Peyer's patch (tissue), 4 donors: Measurements from ENCODE around the gene CAND2. TPM values are rescaled to one million over a fixed set of nuclear protein-coding genes. Genes with fewer than 3 reads are reported as not detected.

Source experiments
- DNase-seq, 3 donors: peaks; one replicate each; pipeline ENCODE4 v3.0.0-alpha.2; 2017 to 2019
- H3K27ac ChIP-seq, 4 donors: fragments of 200-600 bp; sonication (generic); one replicate each; pipeline ENCODE4 v1.5.1; 2016 to 2019
- H3K27me3 ChIP-seq, 2 donors: fragments of 200-600 bp; sonication (generic); one replicate each; pipeline ENCODE4 v1.5.1; 2019
- H3K36me3 ChIP-seq, 3 donors: fragments of 200-600 bp; sonication (generic); one replicate each; pipeline ENCODE4 v1.5.1; 2016 to 2019
- H3K4me1 ChIP-seq, 4 donors: fragments of 200-600 bp; sonication (generic); one replicate each; pipeline ENCODE4 v1.5.1; 2016 to 2019
- H3K4me3 ChIP-seq, 4 donors: fragments of 200-600 bp; sonication (generic); 1 replicate in 3 of 4; 2 replicates in 1 of 4; pipeline ENCODE4 v1.5.1; 2016 to 2019; ENCODE audit warnings: mild to moderate bottlenecking in 1 of 4
- H3K9me3 ChIP-seq, 4 donors: fragments of 200-600 bp; sonication (generic); one replicate each; pipeline ENCODE4 v1.5.1; 2016 to 2019; ENCODE audit warnings: mild to moderate bottlenecking in 1 of 4
- POLR2A ChIP-seq, 2 donors: fragments of 450-650 bp; IDR thresholded peaks; one replicate each; pipeline ENCODE4 v1.5.1; 2017; ENCODE audit warnings: antibody characterized with exemption in 2 of 2, mild to moderate bottlenecking in 2 of 2, moderate library complexity in 2 of 2
- total RNA-seq, 4 donors: library from RNA; depleted of rRNA; stranded (reverse); fragments of >200 nt; gene quantifications; one replicate each; pipeline ENCODE4 v1.1.0, GENCODE V29; 2016
- TF ChIP-seq, protein P1 (sequence below), 6 experiments: fragments of 450-650 bp in 4 of 6; fragments of 200-600 bp in 2 of 6; sonication (generic) in 1 of 6; IDR thresholded peaks; one replicate each; pipeline ENCODE4 v1.5.1; 2017 to 2019; ENCODE audit warnings: antibody characterized with exemption in 6 of 6, mild to moderate bottlenecking in 3 of 6, moderate library complexity in 1 of 6

CAND2 gene
- total RNA-seq, 4 donors from 2014 or later = 1.4 to 4.1 (median 2.1) TPM

DNA sequence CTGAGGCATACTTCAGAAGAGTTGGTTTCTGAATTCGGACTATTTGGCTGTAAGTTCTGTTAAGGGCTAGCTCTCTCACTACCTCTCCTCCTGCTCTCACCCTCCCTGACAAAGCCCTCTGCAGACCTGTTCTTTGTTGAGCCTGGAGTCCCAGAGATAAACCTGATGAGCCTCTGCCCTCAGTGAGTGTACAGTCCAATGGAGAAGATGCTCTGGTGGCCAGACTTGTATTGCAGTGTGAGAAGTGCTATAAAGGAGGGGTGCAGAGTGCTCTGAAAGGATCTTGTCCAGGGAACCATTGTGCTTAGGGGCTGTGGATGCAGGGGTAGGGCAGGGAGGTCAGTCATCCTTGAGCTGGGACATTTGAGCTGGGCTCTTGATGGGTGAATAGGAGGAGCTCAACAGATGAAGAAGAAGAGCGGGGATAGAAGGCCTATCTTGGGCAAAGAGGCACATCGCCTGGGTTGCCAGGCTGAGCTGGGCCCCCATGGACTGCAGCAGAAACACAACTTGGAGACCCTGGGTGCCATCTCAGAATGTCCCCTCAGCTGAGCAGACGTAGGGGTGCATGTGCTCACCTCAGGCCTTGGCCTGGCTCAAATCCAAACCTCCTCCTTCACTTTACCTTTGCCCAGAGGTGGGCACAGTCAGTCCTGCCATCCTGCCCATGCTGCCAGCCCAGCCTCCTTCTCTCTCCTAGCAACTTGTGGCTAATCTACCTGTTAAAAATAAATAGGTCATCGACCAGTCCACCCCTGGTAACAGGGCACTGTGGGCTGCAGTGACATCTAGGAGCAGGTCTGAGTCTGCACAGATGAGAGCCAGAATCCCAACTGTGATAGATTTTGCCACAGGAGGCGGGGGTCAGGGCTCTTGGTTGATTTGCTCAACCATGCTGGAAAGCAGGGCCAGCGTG lies 3.3 kb downstream of the CAND2 start:
- TF ChIP-seq POLR2A (IDR thresholded peaks at IDR 0.05) = no peak

DNA sequence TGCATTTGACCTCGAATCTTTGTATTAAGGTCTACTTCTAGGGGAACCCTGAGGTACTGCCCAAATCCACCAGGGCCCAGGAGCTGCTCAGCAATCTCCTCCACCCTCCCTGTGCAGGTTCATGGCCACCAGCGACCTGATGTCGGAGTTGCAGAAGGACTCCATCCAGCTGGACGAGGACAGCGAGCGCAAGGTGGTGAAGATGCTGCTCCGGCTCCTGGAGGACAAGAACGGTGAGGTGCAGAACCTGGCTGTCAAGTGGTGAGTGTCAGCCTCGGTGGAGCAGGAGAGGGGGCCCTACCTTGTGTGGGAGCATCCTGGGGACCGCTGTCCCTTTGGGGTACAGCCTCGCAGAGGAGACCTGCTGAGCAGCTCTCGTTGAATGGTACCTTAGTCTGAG lies 6.9 kb downstream of the CAND2 start:
- Histone ChIP-seq H3K4me3 (no peak overlapping the region), H3K27me3 (no peaks in the 10 kb centered on the region), H3K9me3 (no peaks in the 10 kb centered on the region), H3K4me1 (no peaks in the 10 kb centered on the region), H3K36me3 (peaks cover 0 to 6% (median 0%) of the 10 kb centered on the region in 3 donors), H3K27ac (no peak overlapping the region)
- DNase-seq = peak in 1 of 3 donors; percentile 28
- TF ChIP-seq POLR2A (IDR thresholded peaks at IDR 0.05) = no peak
- TF ChIP-seq, protein P1, sequence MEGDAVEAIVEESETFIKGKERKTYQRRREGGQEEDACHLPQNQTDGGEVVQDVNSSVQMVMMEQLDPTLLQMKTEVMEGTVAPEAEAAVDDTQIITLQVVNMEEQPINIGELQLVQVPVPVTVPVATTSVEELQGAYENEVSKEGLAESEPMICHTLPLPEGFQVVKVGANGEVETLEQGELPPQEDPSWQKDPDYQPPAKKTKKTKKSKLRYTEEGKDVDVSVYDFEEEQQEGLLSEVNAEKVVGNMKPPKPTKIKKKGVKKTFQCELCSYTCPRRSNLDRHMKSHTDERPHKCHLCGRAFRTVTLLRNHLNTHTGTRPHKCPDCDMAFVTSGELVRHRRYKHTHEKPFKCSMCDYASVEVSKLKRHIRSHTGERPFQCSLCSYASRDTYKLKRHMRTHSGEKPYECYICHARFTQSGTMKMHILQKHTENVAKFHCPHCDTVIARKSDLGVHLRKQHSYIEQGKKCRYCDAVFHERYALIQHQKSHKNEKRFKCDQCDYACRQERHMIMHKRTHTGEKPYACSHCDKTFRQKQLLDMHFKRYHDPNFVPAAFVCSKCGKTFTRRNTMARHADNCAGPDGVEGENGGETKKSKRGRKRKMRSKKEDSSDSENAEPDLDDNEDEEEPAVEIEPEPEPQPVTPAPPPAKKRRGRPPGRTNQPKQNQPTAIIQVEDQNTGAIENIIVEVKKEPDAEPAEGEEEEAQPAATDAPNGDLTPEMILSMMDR (IDR thresholded peaks at IDR 0.05) = no peak

More for the DNA sequence above, 3.3 kb downstream of the CAND2 start:
- no peak overlapping the region for H3K4me3 ChIP-seq
- H3K27ac ChIP-seq = no peak overlapping the region
- H3K36me3 ChIP-seq = no peaks in the 10 kb centered on the region
- peak in 1 of 3 donors; percentile 30 for DNase-seq
- peaks cover 0 to 9% (median 0%) of the 10 kb centered on the region in 4 donors for H3K4me1 ChIP-seq
- no peaks in the 10 kb centered on the region for H3K27me3 ChIP-seq
- no peaks in the 10 kb centered on the region for H3K9me3 ChIP-seq

DNA sequence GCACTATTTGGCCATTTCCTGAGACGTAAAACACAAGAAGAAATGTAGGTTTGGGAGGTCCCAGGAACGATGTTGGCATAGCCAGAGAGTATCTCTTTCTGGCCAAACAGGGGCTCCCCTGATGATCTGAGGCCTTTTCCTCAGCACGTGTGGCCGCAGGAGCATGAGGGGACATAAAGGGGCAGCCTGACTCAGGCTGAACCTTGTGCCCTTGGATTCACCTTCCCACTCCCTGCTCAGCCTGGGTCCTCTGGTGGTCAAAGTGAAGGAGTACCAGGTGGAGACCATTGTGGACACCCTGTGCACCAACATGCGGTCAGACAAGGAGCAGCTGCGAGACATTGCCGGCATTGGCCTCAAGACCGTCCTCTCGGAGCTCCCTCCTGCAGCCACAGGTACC lies 10.6 kb downstream of the CAND2 start:
- Histone ChIP-seq H3K27me3 (no peaks in the 10 kb centered on the region), H3K4me3 (no peak overlapping the region), H3K4me1 (no peaks in the 10 kb centered on the region), H3K36me3 (peaks cover 0 to 6% (median 0%) of the 10 kb centered on the region in 3 donors), H3K9me3 (no peaks in the 10 kb centered on the region), H3K27ac (no peak overlapping the region)
- peak in 1 of 3 donors; percentile 38 for DNase-seq
- TF ChIP-seq, protein P1 (IDR thresholded peaks at IDR 0.05) = no peak
- TF ChIP-seq POLR2A (IDR thresholded peaks at IDR 0.05) = no peak

DNA sequence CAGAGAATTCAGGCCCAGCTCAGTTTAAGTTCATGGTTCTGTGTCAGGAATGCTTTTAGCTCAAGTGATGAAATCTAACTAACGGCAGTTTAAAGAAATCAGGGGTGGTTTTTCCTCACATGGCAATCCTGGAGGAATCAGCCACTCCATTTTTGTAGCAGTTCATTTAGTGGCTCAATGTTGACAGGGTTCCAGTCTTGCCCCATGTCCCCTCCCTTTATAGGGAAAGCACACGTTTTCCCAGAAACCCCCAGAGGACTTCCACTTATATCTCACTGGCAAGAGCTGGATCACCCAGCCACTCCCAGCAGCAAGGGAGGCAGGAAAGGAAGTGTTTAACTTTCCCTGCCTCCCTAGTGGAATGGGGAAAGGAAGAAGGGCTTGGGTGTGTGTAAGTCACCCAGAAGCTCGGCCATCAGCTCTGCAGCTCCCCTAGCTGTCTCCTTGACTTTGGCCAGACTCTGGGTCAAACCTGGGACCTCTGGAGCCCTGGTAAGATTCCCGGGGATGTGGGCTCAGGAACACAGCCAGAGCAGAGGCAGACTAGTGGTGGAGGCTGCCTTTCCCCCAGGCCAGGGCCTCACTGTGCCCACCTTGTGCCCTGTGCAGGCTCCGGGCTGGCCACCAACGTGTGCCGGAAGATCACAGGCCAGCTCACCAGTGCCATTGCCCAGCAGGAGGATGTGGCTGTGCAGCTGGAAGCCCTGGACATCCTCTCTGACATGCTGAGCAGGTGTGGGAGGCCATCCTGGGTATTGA lies 11.3 kb downstream of the CAND2 start:
- H3K4me3 ChIP-seq = no peak overlapping the region
- no peaks in the 10 kb centered on the region for H3K4me1 ChIP-seq
- no peak overlapping the region for H3K27ac ChIP-seq
- peaks cover 0 to 6% (median 0%) of the 10 kb centered on the region in 3 donors for H3K36me3 ChIP-seq
- no peaks in the 10 kb centered on the region for H3K9me3 ChIP-seq
- TF ChIP-seq POLR2A (IDR thresholded peaks at IDR 0.05) = no peak
- TF ChIP-seq, protein P1 (IDR thresholded peaks at IDR 0.05) = no peak
- no peak for DNase-seq
- H3K27me3 ChIP-seq = no peaks in the 10 kb centered on the region

DNA sequence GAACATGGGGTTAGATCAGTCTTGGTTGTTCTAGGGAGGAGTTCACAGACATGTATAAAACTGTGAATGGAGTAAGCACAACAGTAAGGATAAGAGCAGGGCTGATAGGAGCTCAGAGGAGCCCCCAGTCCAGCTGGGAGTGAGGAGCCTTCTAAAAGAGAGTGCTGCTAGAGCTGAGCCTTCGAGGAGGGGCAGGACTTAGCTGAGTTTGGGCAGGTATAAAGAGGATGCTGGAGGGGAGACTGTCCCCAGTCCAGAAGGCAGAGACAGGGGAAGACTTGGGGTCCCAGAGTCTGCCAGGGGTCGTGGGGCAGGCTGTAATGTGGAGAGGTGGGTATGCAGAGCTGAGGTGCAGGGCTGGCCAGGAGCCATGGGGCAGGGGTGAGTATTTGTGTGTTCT lies 12.1 kb downstream of the CAND2 start:
- Histone ChIP-seq H3K27me3 (no peaks in the 10 kb centered on the region), H3K4me1 (no peaks in the 10 kb centered on the region), H3K9me3 (no peaks in the 10 kb centered on the region), H3K4me3 (no peak overlapping the region), H3K27ac (no peak overlapping the region), H3K36me3 (peaks cover 0 to 6% (median 0%) of the 10 kb centered on the region in 3 donors)
- TF ChIP-seq, protein P1 (IDR thresholded peaks at IDR 0.05) = no peak
- no peak for TF ChIP-seq POLR2A (IDR thresholded peaks at IDR 0.05)
- DNase-seq = no peak

DNA sequence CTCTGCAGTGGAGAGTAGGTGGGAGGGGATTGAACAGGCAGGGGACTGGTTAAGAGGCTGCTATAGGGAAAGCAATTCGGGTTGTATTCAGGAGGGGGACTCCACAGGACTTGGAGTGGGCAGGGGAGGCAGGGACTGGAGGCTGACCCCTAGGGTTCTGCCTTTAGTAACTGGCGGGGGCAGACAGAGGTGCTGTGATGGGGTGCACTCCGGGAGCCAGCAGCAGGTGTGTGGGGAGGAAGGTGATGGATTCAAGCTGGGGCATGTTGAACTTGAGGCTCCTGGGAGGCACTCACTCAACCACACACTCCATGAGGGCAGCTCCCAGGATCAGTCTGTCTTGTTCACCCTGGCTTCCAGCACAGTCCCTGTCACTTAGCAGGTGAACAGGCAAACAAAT lies 12.5 kb downstream of the CAND2 start:
- Histone ChIP-seq H3K27ac (no peak overlapping the region), H3K9me3 (no peaks in the 10 kb centered on the region), H3K36me3 (peaks cover 0 to 6% (median 0%) of the 10 kb centered on the region in 3 donors), H3K27me3 (no peaks in the 10 kb centered on the region), H3K4me1 (no peaks in the 10 kb centered on the region), H3K4me3 (no peak overlapping the region)
- DNase-seq = no peak
- TF ChIP-seq POLR2A (IDR thresholded peaks at IDR 0.05) = no peak
- TF ChIP-seq, protein P1 (IDR thresholded peaks at IDR 0.05) = no peak
